ENCODE data around the gene SART3.
"Not testable (repeated sequence)": the region's sequence is repeated elsewhere in the genome, so short reads cannot be mapped to it uniquely, and the experiment has no call there.

- not testable (repeated sequence) for TF ChIP-seq CTCF, POLR2A (IDR thresholded peaks at IDR 0.05)
Measured at GRCh38 chr12:108555383-108555782, 5.6 kb downstream of the SART3 start.
